Liver (tissue), 3 donors: Measurements from ENCODE around the gene DIPK2A.

Experiments used
- CTCF ChIP-seq: fragments of 150-350 bp; IDR thresholded peaks from 2 replicates; pipeline ENCODE4 v1.5.1; 2017; ENCODE audit warnings: improper control_type of control experiment, low read depth, low read length; ENCODE audit not compliant: missing input control
- GABPA ChIP-seq, 2 donors: IDR thresholded peaks in 1 of 2; conservative IDR thresholded peaks in 1 of 2; 2 replicates each; pipeline ENCODE4 v1.6.1; 2016; ENCODE audit warnings: antibody characterized with exemption in 2 of 2, mild to moderate bottlenecking in 1 of 2, moderate library complexity in 1 of 2
- HNF4G ChIP-seq: IDR thresholded peaks from 2 replicates; pipeline ENCODE4 v1.6.1; 2016; ENCODE audit warnings: antibody characterized with exemption
- JUND ChIP-seq, 2 donors: IDR thresholded peaks; 2 replicates each; pipeline ENCODE4 v1.6.1; 2016; ENCODE audit warnings: antibody characterized with exemption in 2 of 2
- MAX ChIP-seq: IDR thresholded peaks from 2 replicates; pipeline ENCODE4 v1.6.1; 2016; ENCODE audit warnings: antibody characterized with exemption
- NR2F2 ChIP-seq: IDR thresholded peaks from 2 replicates; pipeline ENCODE4 v1.6.1; 2016; ENCODE audit warnings: antibody characterized with exemption
- RAD21 ChIP-seq, 2 donors: IDR thresholded peaks; 2 replicates each; pipeline ENCODE4 v1.6.1; 2016; ENCODE audit warnings: antibody characterized with exemption in 2 of 2, mild to moderate bottlenecking in 2 of 2
- REST ChIP-seq: IDR thresholded peaks from 2 replicates; pipeline ENCODE4 v1.6.1; 2016; ENCODE audit warnings: antibody characterized with exemption, mild to moderate bottlenecking
- RXRA ChIP-seq, 2 donors: IDR thresholded peaks; 2 replicates each; pipeline ENCODE4 v1.6.1; 2017 to 2018; ENCODE audit warnings: antibody characterized with exemption in 2 of 2, mild to moderate bottlenecking in 1 of 2
- SP1 ChIP-seq: IDR thresholded peaks from 2 replicates; pipeline ENCODE4 v1.6.1; 2018; ENCODE audit warnings: antibody characterized with exemption, mild to moderate bottlenecking
- TAF1 ChIP-seq: conservative IDR thresholded peaks from 2 replicates; pipeline ENCODE4 v1.6.1; 2016; ENCODE audit warnings: antibody characterized with exemption, mild to moderate bottlenecking
- donor health status: healthy.
- donor health status: healthy.

GRCh38 chr3:143970773-143971358 is 757 bp upstream of the DIPK2A start:
- no peak for TF ChIP-seq CTCF
- no peak for TF ChIP-seq RAD21 (IDR thresholded peaks at IDR 0.05)
- TF ChIP-seq MAX, result no peak
- no peak for TF ChIP-seq SP1
- no peak for TF ChIP-seq JUND (IDR thresholded peaks at IDR 0.05)
- TF ChIP-seq NR2F2, result no peak
- no peak for TF ChIP-seq TAF1
- TF ChIP-seq RXRA (IDR thresholded peaks at IDR 0.05), result no peak
- TF ChIP-seq HNF4G, result no peak
- no peak for TF ChIP-seq REST
- TF ChIP-seq GABPA (IDR thresholded peaks at IDR 0.05 in 1 of 2, conservative IDR thresholded peaks at IDR 0.05 in 1 of 2), result no peak
